ENCODE results near the gene CNTNAP2.

CNTNAP2 gene

GRCh38 chr7:147231275-147231674 lies 1114.7 kb downstream of the CNTNAP2 start (continued):
- no peak for TF ChIP-seq ZNF776 (tag by site-specific recombination; IDR thresholded peaks at IDR 0.05; ENCODE audit: borderline replicate concordance)
- no peak for TF ChIP-seq ZBTB11 (tag by site-specific recombination; conservative IDR thresholded peaks at IDR 0.05; ENCODE audit: low read depth)
- TF ChIP-seq, protein P1, sequence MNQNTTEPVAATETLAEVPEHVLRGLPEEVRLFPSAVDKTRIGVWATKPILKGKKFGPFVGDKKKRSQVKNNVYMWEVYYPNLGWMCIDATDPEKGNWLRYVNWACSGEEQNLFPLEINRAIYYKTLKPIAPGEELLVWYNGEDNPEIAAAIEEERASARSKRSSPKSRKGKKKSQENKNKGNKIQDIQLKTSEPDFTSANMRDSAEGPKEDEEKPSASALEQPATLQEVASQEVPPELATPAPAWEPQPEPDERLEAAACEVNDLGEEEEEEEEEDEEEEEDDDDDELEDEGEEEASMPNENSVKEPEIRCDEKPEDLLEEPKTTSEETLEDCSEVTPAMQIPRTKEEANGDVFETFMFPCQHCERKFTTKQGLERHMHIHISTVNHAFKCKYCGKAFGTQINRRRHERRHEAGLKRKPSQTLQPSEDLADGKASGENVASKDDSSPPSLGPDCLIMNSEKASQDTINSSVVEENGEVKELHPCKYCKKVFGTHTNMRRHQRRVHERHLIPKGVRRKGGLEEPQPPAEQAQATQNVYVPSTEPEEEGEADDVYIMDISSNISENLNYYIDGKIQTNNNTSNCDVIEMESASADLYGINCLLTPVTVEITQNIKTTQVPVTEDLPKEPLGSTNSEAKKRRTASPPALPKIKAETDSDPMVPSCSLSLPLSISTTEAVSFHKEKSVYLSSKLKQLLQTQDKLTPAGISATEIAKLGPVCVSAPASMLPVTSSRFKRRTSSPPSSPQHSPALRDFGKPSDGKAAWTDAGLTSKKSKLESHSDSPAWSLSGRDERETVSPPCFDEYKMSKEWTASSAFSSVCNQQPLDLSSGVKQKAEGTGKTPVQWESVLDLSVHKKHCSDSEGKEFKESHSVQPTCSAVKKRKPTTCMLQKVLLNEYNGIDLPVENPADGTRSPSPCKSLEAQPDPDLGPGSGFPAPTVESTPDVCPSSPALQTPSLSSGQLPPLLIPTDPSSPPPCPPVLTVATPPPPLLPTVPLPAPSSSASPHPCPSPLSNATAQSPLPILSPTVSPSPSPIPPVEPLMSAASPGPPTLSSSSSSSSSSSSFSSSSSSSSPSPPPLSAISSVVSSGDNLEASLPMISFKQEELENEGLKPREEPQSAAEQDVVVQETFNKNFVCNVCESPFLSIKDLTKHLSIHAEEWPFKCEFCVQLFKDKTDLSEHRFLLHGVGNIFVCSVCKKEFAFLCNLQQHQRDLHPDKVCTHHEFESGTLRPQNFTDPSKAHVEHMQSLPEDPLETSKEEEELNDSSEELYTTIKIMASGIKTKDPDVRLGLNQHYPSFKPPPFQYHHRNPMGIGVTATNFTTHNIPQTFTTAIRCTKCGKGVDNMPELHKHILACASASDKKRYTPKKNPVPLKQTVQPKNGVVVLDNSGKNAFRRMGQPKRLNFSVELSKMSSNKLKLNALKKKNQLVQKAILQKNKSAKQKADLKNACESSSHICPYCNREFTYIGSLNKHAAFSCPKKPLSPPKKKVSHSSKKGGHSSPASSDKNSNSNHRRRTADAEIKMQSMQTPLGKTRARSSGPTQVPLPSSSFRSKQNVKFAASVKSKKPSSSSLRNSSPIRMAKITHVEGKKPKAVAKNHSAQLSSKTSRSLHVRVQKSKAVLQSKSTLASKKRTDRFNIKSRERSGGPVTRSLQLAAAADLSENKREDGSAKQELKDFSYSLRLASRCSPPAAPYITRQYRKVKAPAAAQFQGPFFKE (tag by site-specific recombination; IDR thresholded peaks at IDR 0.05; ENCODE audit: borderline replicate concordance), result no peak
- no peak for TF ChIP-seq ZNF148 (tag by site-specific recombination; IDR thresholded peaks at IDR 0.05; ENCODE audit: borderline replicate concordance)
- no peak for TF ChIP-seq AEBP2 (tag by site-specific recombination; IDR thresholded peaks at IDR 0.05; ENCODE audit: borderline replicate concordance)
- no peak for TF ChIP-seq ZNF335 (tag by site-specific recombination; conservative IDR thresholded peaks at IDR 0.05)
- no peak for TF ChIP-seq RBAK (tag by site-specific recombination; IDR thresholded peaks at IDR 0.05)
- no peak for TF ChIP-seq ZNF530 (tag by site-specific recombination; IDR thresholded peaks at IDR 0.05; ENCODE audit: low read depth)

DNA sequence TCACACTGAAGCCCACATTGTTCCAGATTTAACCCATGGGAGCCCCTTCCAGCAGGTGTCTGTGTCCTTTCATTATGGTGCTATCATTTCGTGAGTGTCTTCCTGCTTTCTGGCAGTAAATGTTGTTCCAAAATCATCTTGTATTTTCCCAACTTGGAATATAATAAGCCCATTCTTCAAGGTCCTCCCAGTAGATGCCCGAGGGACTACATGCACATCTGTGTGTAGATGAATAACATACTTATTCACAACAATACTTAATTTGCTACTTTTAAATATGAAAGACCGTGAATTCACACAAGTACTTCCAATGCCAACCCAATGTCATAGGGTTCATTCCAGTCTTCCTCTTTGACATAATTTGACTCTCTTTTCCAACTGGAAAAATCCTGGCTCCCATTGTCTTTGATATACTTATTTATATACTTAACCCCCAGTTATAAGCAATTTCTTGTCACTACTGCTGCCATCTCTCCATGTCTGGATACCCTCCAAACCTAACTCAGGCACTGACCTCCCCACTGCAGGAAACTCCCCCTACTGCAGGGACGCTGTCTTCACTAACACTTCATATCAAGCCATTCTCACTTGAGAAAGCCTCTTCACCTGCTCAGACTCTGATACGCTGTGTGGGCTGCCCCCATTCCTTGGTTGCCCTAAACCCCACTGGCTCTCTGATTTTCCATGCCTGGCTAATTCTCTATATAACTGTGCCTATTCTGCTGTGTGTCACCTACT lies 1119.2 kb downstream of the CNTNAP2 start:
- Histone ChIP-seq H3K4me3 (ENCODE audit: low read depth, low read length) (no peak overlapping the region), H3K27ac (ENCODE audit: extremely low read depth, low read depth, low read length) (no peak overlapping the region), H3K36me3 (ENCODE audit: control insufficient read depth in 2 of 2, insufficient read depth in 1 of 2, low read length in 2 of 2) (no peaks in the 10 kb centered on the region), H3K4me1 (ENCODE audit: control insufficient read depth, insufficient read depth, low read length) (no peaks in the 10 kb centered on the region), H3K9me3 (ENCODE audit: control insufficient read depth, insufficient read depth, low read depth, low read length) (no peaks in the 10 kb centered on the region; the same call in 1 of the 2 replicates)
- CTCF ChIA-PET, result no interaction called here
- POLR2A ChIA-PET, result no interaction called here
- TF ChIP-seq FEZF1 (tag by site-specific recombination; IDR thresholded peaks at IDR 0.05), result no peak
- TF ChIP-seq ZNF529 (tag by site-specific recombination; IDR thresholded peaks at IDR 0.05; ENCODE audit: insufficient replicate concordance), result no peak
- no peak for TF ChIP-seq ZNF24 (tag by site-specific recombination; IDR thresholded peaks at IDR 0.05)
